HUES64 (cell line): ENCODE data around the gene PAX3.

Source experiments
- H3K27ac ChIP-seq: 2 replicates; pipeline ENCODE4 v1.7.0; 2013; ENCODE audit warnings: low read depth, low read length, inconsistent platforms
- H3K27me3 ChIP-seq: 2 replicates; pipeline ENCODE4 v1.6.1; 2013; ENCODE audit warnings: mild to moderate bottlenecking, low read length; ENCODE audit not compliant: insufficient read depth
- H3K36me3 ChIP-seq: 2 replicates; pipeline ENCODE4 v1.6.1; 2013; ENCODE audit warnings: mild to moderate bottlenecking, low read length; ENCODE audit not compliant: insufficient read depth
- H3K4me1 ChIP-seq: 2 replicates; pipeline ENCODE4 v1.6.1; 2013; ENCODE audit warnings: mild to moderate bottlenecking, low read length, moderate library complexity; ENCODE audit not compliant: insufficient read depth
- H3K4me3 ChIP-seq: 2 replicates; pipeline ENCODE4 v1.5.1; 2013; ENCODE audit warnings: mild to moderate bottlenecking, low read length, moderate library complexity
- H3K9ac ChIP-seq: 2 replicates; pipeline ENCODE4 v1.6.1; 2013; ENCODE audit warnings: mild to moderate bottlenecking, low read depth, low read length
- H3K9me3 ChIP-seq: 2 replicates; pipeline ENCODE4 v1.6.1; 2013; ENCODE audit warnings: low read depth, low read length; ENCODE audit not compliant: insufficient read depth
- WGBS: fragments of 150-250, 120-280 bp; methylation state at CpG from one replicate; pipeline ENCODE4 v1.1.7; 2013; ENCODE audit warnings: missing lambda C conversion rate; 5-methylcytosine and 5-hydroxymethylcytosine counted together

The PAX3 gene

DNA sequence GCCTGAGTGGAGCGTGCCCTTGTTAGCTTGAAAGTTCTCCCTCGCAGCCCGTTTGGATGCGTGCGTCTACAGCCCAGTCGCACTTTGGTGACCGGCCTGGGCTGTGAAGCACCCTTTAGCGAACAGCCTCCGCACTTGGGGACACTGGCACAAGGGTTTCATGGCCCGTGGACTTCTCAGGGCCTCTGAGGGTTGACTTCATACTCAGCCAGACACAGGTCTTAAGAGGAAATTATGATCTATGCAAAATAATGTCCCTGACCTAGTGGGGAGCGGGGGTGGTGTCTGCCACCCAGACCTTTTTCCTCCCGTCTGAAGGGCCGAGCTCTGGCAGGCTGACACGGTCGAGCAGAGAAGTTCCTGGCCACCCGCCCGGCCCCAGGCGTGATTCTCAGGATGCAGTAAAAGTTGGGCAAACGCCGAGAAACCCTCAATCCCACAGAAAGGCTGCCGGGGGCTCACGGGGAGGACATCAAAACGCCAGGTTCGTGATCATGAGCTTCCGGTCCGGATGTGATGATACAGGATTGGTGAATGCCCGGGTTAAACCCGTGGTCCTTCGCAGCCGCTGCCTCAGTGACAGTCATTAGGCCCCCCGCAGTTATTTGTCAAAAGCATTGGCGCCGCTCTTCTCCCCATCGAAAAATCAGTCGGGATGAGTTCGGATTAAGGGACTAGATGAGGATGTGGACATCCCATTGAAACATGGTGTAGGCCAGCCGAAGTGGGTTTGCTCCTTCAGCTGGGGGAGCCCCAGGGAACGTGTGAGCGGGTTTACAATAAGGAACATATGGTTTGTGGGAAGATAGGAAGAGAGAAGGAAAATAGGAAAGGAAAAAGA is 3.6 kb upstream of the PAX3 start:
- H3K4me3 ChIP-seq: no peak overlapping the region
- H3K27ac ChIP-seq: no peak overlapping the region
- peaks cover 100% of the 10 kb centered on the region for H3K27me3 ChIP-seq
- WGBS: 2% methylated on average over 39 of the region's 39 CpGs
- H3K4me1 ChIP-seq: peaks cover 32% of the 10 kb centered on the region
- H3K9ac ChIP-seq: no peak overlapping the region
- no peaks in the 10 kb centered on the region for H3K36me3 ChIP-seq
- no peaks in the 10 kb centered on the region for H3K9me3 ChIP-seq

DNA sequence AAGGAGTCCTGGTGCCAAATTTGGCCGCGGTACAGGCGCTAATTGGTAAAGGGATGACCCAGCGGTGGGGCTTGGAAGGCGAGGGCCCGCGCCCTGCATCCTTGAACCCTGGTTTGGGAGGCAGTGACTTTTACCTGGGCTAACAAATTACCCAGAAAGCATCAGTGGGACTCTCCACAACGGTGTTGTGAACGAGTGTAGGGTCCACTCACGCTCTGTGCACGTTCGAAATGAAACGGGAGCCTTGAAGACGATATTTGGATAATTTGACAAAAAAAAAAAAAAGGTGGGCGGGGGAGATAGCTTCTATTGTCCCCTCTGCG is 3.0 kb upstream of the PAX3 start:
- Histone ChIP-seq H3K9ac (no peak overlapping the region), H3K9me3 (no peaks in the 10 kb centered on the region), H3K4me1 (peaks cover 27% of the 10 kb centered on the region), H3K27ac (no peak overlapping the region), H3K4me3 (no peak overlapping the region; the same call in 1 of the 2 replicates), H3K36me3 (no peaks in the 10 kb centered on the region), H3K27me3 (peaks cover 100% of the 10 kb centered on the region)
- 2% methylated on average over 16 of the region's 16 CpGs for WGBS

DNA sequence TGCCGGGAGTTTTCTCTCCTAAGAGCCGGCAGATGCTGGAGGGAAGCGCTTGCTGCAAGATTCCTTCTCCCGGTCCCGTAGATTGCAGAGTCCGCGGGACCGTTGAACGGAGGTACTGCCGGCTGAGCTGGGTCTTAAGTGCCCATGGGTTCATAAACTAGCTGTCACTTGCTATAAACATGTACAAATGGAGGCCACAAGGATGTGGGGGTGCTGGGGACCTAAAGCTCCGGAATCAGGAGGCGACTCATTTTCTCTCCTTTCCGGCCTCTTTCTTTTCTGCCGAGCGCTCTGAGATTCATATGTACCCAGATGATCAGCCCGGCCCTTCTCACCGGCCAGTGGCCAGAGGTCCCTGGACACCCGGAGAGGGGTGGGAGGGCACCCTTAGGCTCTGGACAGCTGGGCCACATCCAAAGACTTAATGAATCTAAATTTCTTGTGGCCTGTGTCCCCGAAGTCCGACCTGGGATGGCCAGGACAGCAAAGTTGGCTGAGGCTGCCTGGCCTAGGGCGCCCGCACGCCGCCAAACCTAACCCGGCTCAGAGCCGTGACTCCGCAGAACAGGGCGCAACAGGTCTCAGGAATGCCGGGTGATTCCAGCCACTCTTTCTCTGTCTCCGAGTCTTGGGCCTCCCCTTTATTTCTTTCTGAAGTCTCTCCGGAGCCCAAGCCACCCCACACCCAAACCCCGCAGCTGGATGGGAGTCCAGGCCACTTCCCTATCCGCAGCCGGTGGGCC is 2.4 kb upstream of the PAX3 start:
- Histone ChIP-seq H3K9ac (no peak overlapping the region), H3K9me3 (no peaks in the 10 kb centered on the region), H3K27ac (no peak overlapping the region), H3K36me3 (no peaks in the 10 kb centered on the region; the same call in 1 of the 2 replicates), H3K27me3 (peaks cover 100% of the 10 kb centered on the region), H3K4me1 (peaks cover 22% of the 10 kb centered on the region), H3K4me3 (peak overlapping the region; percentile 19; the same call in 1 of the 2 replicates)
- 2% methylated on average over 34 of the region's 34 CpGs for WGBS

DNA sequence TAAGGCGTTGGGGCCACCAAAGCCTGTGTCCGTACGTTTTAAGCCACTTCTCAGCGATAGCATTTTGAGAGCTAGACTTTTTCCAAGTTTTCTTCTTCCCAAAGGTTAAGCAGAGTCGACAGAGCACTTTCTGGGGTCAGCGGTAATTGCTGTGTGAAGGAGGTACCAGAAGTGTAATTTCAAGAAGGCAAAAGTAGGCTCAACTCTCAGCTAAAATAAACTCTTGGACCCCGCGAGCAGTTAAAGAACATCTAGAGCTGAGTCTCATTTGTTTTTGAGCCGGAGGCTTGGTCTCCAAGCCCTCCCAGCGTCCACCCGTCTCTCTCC is 1.9 kb upstream of the PAX3 start:
- no peak overlapping the region for H3K9ac ChIP-seq
- peaks cover 22% of the 10 kb centered on the region for H3K4me1 ChIP-seq
- H3K36me3 ChIP-seq: peaks cover 2% of the 10 kb centered on the region; the same call in 1 of the 2 replicates
- 2% methylated on average over 11 of the region's 11 CpGs for WGBS
- no peak overlapping the region for H3K4me3 ChIP-seq
- H3K27me3 ChIP-seq: peaks cover 100% of the 10 kb centered on the region
- no peaks in the 10 kb centered on the region for H3K9me3 ChIP-seq
- no peak overlapping the region for H3K27ac ChIP-seq

DNA sequence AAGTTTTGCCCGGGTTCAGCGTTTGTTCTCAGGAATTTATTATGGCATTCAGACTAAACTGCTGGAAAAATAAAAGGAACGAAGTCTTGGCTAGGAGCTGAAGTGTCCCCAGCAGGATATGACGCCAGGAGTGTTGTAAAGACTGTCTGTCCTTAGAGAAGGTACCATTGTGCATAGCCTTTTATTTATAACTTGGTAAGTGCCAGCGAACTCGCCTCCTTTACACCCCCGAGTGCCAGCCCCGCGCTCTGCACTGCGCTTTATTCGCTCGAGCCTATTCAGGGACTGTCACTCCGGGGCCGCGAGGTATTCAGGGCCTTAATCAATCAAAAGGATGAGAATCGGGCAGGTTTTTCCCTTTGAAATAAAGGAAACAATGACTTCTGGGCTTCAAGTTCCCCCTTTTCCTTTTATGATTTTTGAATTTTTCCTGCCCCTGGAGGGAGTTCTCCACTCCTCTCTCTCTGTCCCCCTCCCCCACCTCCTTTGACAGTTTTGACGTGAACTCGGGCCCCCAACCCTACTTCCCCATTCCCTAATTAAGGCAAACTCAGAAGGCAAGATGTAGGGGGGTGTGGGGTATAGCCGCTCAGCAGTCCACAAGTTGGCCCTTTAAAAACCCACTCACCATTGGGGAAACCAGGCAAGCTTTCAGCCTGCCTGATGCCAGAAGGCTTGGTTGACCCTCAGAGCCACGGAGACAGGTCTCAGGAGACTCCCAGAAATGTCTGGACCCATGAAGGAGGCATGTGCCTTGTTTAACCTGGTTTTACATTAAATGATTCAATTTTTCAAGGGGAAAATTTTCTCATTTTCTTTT is 1.3 kb upstream of the PAX3 start:
- H3K4me3 ChIP-seq: peak overlapping the region; percentile 52; the same call in 1 of the 2 replicates
- WGBS: under 1% methylated on average over 19 of the region's 20 CpGs
- no peak overlapping the region for H3K27ac ChIP-seq
- peaks cover 24% of the 10 kb centered on the region for H3K4me1 ChIP-seq
- H3K9me3 ChIP-seq: no peaks in the 10 kb centered on the region
- H3K36me3 ChIP-seq: peaks cover 2% of the 10 kb centered on the region; the same call in 1 of the 2 replicates
- peaks cover 100% of the 10 kb centered on the region for H3K27me3 ChIP-seq
- H3K9ac ChIP-seq: no peak overlapping the region

DNA sequence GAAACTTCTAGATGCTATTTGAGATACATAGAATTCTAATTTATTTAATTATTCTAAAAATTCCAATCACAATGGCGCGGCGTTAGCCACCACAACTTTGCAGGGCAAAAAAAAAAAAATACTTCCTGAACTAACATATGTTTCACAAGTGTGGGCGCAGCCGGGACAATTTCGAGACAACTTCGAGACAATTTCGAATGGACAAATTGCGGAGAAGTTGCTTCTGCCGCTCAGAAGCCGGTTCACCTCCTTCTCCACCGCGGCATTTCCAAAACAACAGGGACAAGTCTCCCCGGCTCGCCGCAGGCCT is 842 bp downstream of the PAX3 start:
- Histone ChIP-seq H3K36me3 (peaks cover 2% of the 10 kb centered on the region; the same call in 1 of the 2 replicates), H3K27ac (no peak overlapping the region), H3K9ac (peak overlapping the region; percentile 38; the same call in 1 of the 2 replicates), H3K4me3 (peak overlapping the region; percentile 52), H3K9me3 (no peaks in the 10 kb centered on the region), H3K4me1 (peaks cover 42% of the 10 kb centered on the region), H3K27me3 (peaks cover 100% of the 10 kb centered on the region)
- under 1% methylated on average over 16 of the region's 16 CpGs for WGBS

DNA sequence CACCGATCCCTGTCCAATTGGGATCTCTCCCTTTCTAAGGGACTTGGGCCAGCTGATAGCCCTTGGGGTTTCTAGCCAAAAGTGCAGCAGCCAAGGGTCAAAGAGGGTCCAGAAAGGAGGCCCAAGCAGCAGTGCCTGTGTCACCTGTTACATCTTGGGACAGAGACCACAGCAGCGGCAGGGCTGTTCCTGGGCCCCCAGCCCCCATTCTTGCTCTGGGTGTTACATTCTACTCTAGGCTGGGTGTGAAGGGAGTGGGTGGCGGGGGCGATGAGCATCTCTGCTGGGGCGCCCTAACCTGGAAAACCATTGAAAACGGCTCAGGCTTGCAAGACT is 1.2 kb downstream of the PAX3 start:
- WGBS: 3% methylated on average over 6 of the region's 6 CpGs
- H3K36me3 ChIP-seq: peaks cover 2% of the 10 kb centered on the region; the same call in 1 of the 2 replicates
- H3K9ac ChIP-seq: no peak overlapping the region; the same call in 1 of the 2 replicates
- no peak overlapping the region for H3K27ac ChIP-seq
- H3K9me3 ChIP-seq: no peaks in the 10 kb centered on the region
- H3K4me3 ChIP-seq: peak overlapping the region; percentile 52
- H3K4me1 ChIP-seq: peaks cover 45% of the 10 kb centered on the region
- peaks cover 100% of the 10 kb centered on the region for H3K27me3 ChIP-seq

DNA sequence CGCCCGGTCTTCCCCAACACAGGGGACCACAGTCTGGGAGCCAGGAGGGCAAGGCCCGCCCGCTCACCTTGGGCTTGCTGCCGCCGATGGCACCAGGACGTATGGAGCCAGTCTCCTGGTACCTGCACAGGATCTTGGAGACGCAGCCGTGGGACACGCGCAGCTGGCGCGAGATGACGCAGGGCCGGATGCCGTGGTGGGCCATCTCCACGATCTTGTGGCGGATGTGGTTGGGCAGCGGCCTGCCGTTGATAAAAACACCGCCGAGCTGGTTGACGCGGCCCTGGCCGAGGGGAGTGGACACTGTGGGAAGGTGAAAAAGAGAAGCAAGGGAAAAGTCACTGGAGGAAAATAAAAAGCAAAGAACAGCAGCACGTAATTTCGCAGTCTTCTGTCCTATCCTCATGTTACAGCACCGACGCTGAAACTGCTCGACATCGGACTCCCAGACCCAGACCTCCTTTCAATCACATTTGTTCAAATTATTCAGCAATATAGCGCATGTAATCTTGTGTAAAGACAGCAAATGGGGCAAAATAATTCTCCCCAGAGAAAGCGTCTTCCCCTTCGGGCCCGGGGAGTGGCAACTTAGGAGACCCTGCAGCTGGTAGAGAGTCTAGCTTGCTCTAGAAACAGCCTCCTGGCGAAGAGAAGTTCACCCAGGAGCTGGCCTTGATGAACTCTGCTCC is 1.7 kb downstream of the PAX3 start:
- H3K4me3 ChIP-seq: peak overlapping the region; percentile 52
- 3% methylated on average over 36 of the region's 36 CpGs for WGBS
- H3K27ac ChIP-seq: no peak overlapping the region
- no peaks in the 10 kb centered on the region for H3K9me3 ChIP-seq
- H3K36me3 ChIP-seq: peaks cover 2% of the 10 kb centered on the region; the same call in 1 of the 2 replicates
- H3K27me3 ChIP-seq: peaks cover 100% of the 10 kb centered on the region
- no peak overlapping the region; the same call in 1 of the 2 replicates for H3K9ac ChIP-seq
- peaks cover 51% of the 10 kb centered on the region for H3K4me1 ChIP-seq

DNA sequence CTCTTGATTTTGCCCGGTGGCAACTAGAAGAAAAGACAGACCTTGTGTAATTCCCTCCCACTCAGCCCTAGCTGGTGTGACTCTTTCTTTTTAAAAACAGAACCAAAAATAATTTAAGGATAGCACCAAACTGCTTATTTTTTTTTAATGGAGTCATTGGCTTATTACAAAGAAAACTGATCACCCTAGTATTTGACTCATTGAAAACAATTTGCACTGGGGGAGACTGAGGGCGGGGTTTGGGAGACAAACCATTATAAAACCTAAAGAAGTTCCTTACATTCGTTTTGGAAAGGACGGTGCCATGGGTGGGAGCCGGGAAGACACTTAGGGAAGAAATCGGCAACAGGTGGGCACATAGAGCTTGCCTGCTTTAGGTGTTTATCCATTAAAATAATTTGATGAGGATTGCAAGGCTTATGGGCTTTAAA is 2.5 kb downstream of the PAX3 start:
- Histone ChIP-seq H3K4me3 (peak overlapping the region; percentile 52; the same call in 1 of the 2 replicates), H3K27ac (no peak overlapping the region), H3K9ac (no peak overlapping the region), H3K27me3 (peaks cover 100% of the 10 kb centered on the region), H3K9me3 (no peaks in the 10 kb centered on the region), H3K4me1 (peaks cover 58% of the 10 kb centered on the region), H3K36me3 (peaks cover 2% of the 10 kb centered on the region; the same call in 1 of the 2 replicates)
- 6% methylated on average over 6 of the region's 6 CpGs for WGBS

DNA sequence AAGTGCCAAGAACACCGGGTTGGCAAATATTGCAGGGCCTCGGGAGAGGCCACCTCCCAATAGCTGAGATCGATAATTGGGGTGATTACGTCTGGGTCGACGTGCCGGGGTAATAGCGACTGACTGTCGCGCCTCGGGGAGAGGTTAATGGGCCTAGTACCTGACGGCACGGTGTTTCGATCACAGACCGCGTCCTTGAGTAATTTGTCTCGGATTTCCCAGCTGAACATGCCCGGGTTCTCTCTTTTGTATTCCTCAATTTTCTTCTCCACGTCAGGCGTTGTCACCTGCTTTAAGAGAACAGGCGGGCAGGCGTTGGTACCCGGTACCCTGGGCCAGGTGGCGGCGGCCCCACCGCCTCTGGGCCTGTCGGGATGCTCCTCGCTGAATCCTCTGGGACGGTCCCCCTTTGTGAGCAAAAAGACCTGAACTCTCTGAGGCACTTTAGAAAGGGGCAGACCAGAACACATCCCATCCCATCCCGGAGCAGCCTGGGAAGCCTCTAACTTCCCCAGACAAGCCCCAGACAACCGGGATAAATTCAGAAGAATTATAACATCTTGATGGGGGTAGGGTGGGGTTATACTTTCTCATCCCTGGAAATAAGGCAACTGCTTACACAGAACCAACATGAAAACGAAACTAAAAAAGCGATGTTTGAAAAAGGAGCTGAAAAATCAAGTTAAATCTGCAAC is 3.3 kb downstream of the PAX3 start:
- Histone ChIP-seq H3K9me3 (no peaks in the 10 kb centered on the region), H3K4me3 (peak overlapping the region; percentile 52; the same call in 1 of the 2 replicates), H3K4me1 (peaks cover 53% of the 10 kb centered on the region), H3K27ac (no peak overlapping the region), H3K27me3 (peaks cover 99% of the 10 kb centered on the region), H3K9ac (no peak overlapping the region), H3K36me3 (peaks cover 2% of the 10 kb centered on the region; the same call in 1 of the 2 replicates)
- 2% methylated on average over 32 of the region's 33 CpGs for WGBS
